Cardiac fibroblast (primary cell): ENCODE data around the gene CAMK2D.
"Not testable (repeated sequence)": the region's sequence is repeated elsewhere in the genome, so short reads cannot be mapped to it uniquely, and the experiment has no call there.

Experiments used
- DNase-seq, 2 donors: peaks; one replicate each; pipeline versions ENCODE4 v3.0.0 to v3.0.0-alpha.2; 2010; ENCODE audit warnings: low read depth in 2 of 2
- H3K4me3 ChIP-seq, 2 donors: replicated peaks in 1 of 2; 1 replicate in 1 of 2; 2 replicates in 1 of 2; pipeline ENCODE4 v1.5.1; 2011; ENCODE audit warnings: low read depth in 2 of 2, low read length in 2 of 2, mild to moderate bottlenecking in 2 of 2, moderate library complexity in 1 of 2
- CTCF ChIP-seq: IDR thresholded peaks from one replicate; pipeline ENCODE4 v1.5.1; 2011; ENCODE audit warnings: low read depth, mild to moderate bottlenecking, low read length, inconsistent platforms

The CAMK2D gene

DNA sequence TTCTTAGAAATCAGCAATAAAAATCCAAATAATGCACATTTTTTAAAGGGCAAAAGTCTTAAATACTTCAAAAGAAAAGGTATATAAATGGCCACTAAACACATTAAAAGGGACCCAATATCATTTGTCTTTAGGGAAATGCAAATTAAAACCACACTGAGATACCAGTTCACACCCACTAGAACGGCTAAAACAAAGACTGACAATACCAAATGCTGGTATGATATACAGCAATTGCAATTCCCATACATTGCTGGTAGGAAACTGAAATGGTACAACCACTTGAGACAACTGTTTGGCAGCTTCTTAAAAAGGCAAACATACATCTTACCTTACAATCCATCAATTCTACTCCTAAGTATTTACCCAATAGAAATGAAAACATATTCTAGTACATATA, 33.7 kb downstream of the CAMK2D start:
- H3K4me3 ChIP-seq, result no peak overlapping the region
- DNase-seq, result no peak
- no peak for TF ChIP-seq CTCF

- H3K4me3 ChIP-seq, result no peak overlapping the region
- no peak for TF ChIP-seq CTCF
- no peak for DNase-seq
Observed at GRCh38 chr4:113725963-113726362, 35.6 kb downstream of the CAMK2D start.

GRCh38 chr4:113718252-113718651, 43.3 kb downstream of the CAMK2D start:
- DNase-seq, result no peak
- no peak for TF ChIP-seq CTCF
- no peak overlapping the region for H3K4me3 ChIP-seq

GRCh38 chr4:113711883-113712662, 49.5 kb downstream of the CAMK2D start:
- H3K4me3 ChIP-seq, result no peak overlapping the region
- no peak for TF ChIP-seq CTCF
- no peak for DNase-seq

- no peak for TF ChIP-seq CTCF
- DNase-seq, result no peak
- H3K4me3 ChIP-seq, result no peak overlapping the region
Observed at GRCh38 chr4:113708250-113708649, 53.3 kb downstream of the CAMK2D start.

DNA sequence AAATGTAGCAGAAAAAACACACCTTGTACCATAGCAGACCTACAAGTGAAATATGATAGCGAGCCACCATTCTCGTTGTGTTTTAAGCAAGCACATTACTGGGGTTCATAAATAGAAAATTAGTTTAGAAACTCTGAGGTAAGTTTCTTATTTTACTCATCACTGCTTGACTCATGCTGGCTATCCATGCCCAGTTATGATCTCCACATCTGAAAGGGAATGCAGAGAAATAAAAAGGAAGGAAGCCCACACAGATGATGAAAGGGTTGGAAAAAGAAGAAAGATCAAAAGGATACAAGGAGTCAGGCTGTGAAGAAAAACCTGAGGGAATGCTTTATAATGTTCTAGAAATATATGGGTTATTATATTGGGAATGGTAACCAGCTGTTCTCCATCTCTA, 54.5 kb downstream of the CAMK2D start:
- no peak overlapping the region for H3K4me3 ChIP-seq
- DNase-seq, result peak; percentile 22 to 62
- TF ChIP-seq CTCF, result no peak

DNA sequence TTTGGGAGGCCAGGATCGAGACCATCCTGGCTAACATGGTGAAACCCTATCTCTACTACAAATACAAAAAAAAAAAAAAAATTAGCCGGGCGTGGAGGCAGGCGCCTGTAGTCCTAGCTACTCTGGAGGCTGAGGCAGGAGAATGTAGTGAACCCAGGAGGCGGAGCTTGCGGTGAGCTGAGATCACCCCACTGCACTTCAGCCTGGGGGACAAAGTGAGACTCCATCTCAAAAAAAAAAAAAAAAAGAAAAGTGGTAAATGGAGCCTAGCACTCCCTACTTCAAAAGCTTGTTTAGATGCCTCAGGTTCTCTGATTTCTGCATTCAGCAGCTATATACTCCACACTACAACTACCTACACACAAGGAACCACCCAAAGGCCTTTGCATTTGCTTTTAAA, 56.4 kb downstream of the CAMK2D start:
- not testable (repeated sequence) for DNase-seq, H3K4me3 ChIP-seq

DNA sequence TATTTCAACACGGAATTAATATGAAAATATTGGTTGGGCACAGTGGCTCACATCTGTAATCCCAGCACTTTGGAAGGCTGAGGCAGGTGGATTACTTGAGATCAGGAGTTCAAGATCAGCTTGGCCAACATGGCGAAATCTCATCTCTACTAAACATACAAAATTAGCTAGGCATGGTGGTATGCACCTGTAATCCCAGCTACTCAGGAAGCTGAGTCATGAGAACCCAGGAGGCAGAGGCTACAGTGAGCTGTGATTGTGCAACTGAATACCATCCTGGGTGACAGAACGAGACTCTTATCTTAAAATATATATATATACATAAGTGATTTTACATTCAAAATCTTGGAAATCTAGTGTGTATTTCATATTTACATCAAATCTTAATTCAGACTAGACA, 58.9 kb downstream of the CAMK2D start:
- peak; percentile 31 to 75 for DNase-seq

More for the DNA sequence above, 58.9 kb downstream of the CAMK2D start:
- H3K4me3 ChIP-seq, result not testable (repeated sequence)
